ENCODE measurements around the gene CLEC2D.
"Not testable (repeated sequence)": the region's sequence is repeated elsewhere in the genome, so short reads cannot be mapped to it uniquely, and the experiment has no call there.

CLEC2D gene

GRCh38 chr12:9673404-9674225 lies 4.1 kb downstream of the CLEC2D start:
- no peak overlapping the region for H3K27ac ChIP-seq
- no peak overlapping the region for H3K4me3 ChIP-seq
- no peak for DNase-seq (ENCODE audit: low spot score)
- TF ChIP-seq CTCF (IDR thresholded peaks at IDR 0.05): no peak

GRCh38 chr12:9674226-9674590 lies 4.7 kb downstream of the CLEC2D start:
- H3K27ac ChIP-seq: no peak overlapping the region
- no peak for DNase-seq (ENCODE audit: low spot score)
- no peak overlapping the region for H3K4me3 ChIP-seq
- no peak for TF ChIP-seq CTCF (IDR thresholded peaks at IDR 0.05)

GRCh38 chr12:9682508-9682907 lies 13.0 kb downstream of the CLEC2D start:
- H3K27ac ChIP-seq; H3K4me3 ChIP-seq; DNase-seq (ENCODE audit: low spot score): not testable (repeated sequence)

GRCh38 chr12:9682949-9683348 lies 13.4 kb downstream of the CLEC2D start:
- not testable (repeated sequence) for H3K27ac ChIP-seq; DNase-seq (ENCODE audit: low spot score); H3K4me3 ChIP-seq

- DNase-seq (ENCODE audit: low spot score); H3K4me3 ChIP-seq; H3K27ac ChIP-seq: not testable (repeated sequence)
Observed at GRCh38 chr12:9685366-9685765, 15.9 kb downstream of the CLEC2D start.

- TF ChIP-seq CTCF (IDR thresholded peaks at IDR 0.05): no peak
- Histone ChIP-seq H3K27ac (no peak overlapping the region), H3K4me3 (no peak overlapping the region)
- no peak for DNase-seq (ENCODE audit: low spot score)
Observed at GRCh38 chr12:9685915-9686314, 16.4 kb downstream of the CLEC2D start.

GRCh38 chr12:9687228-9687627 lies 17.7 kb downstream of the CLEC2D start:
- no peak for TF ChIP-seq CTCF (IDR thresholded peaks at IDR 0.05)
- DNase-seq (ENCODE audit: low spot score): no peak
- H3K4me3 ChIP-seq: no peak overlapping the region
- H3K27ac ChIP-seq: no peak overlapping the region

GRCh38 chr12:9692909-9693308 lies 23.4 kb downstream of the CLEC2D start:
- TF ChIP-seq CTCF (IDR thresholded peaks at IDR 0.05): no peak
- H3K27ac ChIP-seq: no peak overlapping the region
- DNase-seq (ENCODE audit: low spot score): no peak
- no peak overlapping the region for H3K4me3 ChIP-seq

- DNase-seq (ENCODE audit: low spot score): no peak
- TF ChIP-seq CTCF (IDR thresholded peaks at IDR 0.05): no peak
- Histone ChIP-seq H3K27ac (no peak overlapping the region), H3K4me3 (no peak overlapping the region)
Observed at GRCh38 chr12:9694241-9694640, 24.7 kb downstream of the CLEC2D start.

GRCh38 chr12:9695150-9695549 lies 25.6 kb downstream of the CLEC2D start:
- H3K27ac ChIP-seq; H3K4me3 ChIP-seq; DNase-seq (ENCODE audit: low spot score): not testable (repeated sequence)

- DNase-seq (ENCODE audit: low spot score): not testable (repeated sequence)
Observed at GRCh38 chr12:9695661-9696060, 26.1 kb downstream of the CLEC2D start.

More at GRCh38 chr12:9695661-9696060, 26.1 kb downstream of the CLEC2D start:
- H3K4me3 ChIP-seq, H3K27ac ChIP-seq: not testable (repeated sequence)
